Amniotic stem cell (primary cell): Measurements from ENCODE around the gene IL1RN.
"Not testable (repeated sequence)": the region's sequence is repeated elsewhere in the genome, so short reads cannot be mapped to it uniquely, and the experiment has no call there.

Experiments used
- DNase-seq: peaks from one replicate; lab custom pipeline; 2025; lab: John Stamatoyannopoulos, UW

The IL1RN gene, protein sequence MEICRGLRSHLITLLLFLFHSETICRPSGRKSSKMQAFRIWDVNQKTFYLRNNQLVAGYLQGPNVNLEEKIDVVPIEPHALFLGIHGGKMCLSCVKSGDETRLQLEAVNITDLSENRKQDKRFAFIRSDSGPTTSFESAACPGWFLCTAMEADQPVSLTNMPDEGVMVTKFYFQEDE

DNA sequence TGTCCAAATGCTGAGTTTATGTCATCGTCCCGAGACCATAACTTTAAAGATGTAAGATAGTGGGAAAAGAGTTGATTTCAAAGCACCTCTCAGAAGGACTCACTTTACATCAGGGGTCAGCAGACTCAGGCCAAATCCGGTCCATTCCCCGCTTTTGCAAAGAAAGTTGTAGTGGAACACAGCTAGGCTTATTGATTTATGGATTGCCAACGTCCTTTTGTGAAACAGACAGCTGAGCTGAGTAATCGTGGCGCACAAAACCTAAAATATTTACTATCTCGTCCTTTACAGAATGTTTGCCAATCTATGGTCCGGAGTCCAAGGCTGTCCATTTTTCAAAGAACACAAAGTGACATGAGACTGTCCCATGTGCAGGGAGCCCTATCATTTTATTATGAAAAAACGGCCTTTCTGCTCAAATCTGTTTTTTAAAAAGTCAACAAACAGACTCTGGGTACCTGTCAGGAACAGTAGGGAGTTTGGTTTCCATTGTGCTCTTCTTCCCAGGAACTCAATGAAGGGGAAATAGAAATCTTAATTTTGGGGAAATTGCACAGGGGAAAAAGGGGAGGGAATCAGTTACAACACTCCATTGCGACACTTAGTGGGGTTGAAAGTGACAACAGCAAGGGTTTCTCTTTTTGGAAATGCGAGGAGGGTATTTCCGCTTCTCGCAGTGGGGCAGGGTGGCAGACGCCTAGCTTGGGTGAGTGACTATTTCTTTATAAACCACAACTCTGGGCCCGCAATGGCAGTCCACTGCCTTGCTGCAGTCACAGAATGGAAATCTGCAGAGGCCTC, at the start of gene IL1RN:
Gene IL1RN (plus strand): TSS at position 754 of the 801 bp plus-strand sequence. CDS start 27 bp downstream, at position 781.
- DNase-seq, result no peak

DNA sequence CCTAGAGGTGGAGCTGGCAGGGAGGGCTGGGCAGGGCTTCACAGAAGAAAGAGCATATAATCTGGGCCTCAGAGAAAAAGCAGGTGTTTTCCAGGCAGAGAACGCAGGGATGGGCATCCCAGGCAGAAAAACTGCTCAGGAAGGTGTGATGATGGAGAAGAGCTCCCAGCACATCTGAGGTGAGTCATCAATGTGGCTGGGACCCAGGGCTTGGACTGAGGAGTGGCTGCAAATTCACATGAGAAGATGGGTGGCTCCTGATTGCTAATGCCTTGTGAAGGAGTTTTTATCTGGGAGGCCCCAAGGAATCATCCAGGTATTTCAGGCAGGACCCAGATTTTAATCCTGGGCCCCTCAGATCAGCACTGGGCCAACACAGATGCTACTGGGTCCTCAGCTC, 49.5 kb upstream of the IL1RN start:
- no peak for DNase-seq

DNA sequence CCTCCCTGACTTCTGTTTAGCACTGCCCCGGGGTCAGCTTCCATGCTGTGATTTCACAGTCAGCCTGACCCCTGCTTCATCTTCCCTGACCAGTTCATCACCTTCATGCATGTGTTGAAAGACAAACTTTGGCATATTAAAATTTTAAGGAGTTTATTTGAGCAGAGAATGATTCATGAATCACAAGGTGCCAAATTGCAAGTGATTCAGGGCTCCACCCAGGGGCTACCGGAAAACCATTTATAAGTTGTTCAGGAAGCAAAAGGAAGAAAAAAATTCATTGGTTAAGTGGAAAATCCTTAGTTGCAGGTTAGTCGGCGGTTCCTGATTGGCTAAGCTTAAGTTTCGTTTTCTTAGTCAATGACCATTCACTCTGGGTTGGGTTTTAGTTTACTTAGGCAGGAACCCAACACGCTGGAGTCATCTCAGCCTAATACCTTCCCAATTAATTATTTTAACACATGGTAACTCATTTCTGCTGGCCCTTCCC, 49.0 kb upstream of the IL1RN start:
- no peak for DNase-seq

DNA sequence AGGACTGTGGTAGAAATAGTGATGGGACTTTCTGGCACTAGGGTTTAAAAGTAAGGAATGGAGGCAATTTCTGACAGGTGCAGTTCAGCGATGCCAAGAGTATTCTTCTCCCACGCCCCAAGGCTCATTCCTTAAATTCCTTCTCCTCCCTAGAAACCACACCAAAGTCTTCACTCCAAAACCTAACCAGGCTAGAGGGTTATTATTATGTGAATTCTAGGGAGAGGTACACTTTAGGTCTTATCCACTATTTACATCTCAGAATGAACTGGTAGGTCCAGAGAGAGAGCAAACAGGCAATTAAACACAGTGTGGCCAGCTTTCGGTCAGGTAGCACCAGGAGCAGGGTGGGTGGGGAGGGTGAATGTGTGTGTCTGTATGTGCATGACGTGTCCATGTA, 48.3 kb upstream of the IL1RN start:
- DNase-seq, result no peak

DNA sequence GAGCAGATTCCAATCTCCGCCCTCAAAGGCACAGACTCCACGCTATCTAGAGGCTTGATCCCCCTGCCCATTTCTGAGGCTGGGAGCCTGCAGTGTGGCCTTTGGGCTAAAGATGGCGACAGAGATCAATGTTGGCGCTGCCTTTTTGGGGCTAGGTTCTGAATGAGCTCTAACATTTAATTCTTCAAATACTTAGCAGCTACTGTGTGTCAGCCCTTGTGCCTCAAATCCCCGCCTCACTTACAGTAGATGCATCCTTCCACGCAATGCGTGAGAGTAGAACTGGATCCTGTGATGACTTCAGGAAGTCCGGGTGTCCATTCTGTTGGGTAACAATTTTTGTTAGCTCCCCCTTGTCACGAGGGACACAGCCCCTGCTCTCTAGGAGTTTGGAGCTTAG, 47.3 kb upstream of the IL1RN start:
- no peak for DNase-seq

DNA sequence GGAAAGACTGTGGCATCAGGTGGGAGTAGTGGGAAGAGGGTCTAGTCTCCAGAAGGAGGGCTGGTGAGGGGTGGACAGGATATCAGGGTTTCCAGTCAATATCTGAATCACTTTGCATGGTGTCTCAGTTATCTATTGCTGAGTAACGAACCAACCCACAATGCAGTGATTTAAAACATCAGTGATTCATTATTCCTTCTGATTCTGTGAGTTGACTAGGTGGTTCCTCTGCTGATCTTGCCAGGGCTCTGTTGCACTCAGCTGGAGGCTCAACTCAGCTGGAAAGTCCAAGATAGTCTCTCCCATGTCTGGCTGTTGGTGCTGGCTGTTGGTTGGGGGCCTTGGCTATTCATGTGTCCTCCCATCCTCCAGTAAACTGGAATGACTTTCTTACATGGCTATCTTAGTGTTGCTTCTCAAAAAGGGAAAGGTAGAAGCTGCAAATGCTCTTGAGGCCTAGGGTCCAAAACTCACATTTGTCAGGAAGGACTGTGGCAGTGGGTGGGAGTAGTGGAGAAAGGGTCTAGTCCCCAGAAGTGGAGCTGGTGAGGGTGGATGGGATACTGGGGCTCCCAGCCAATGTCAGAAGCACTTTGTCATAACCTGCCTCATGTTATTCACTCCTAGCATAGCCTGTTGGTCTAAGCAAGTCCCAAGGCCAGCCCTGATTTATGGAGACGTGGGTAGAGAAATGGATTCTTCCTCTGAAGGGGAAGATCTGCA, 45.7 kb upstream of the IL1RN start:
- no peak for DNase-seq

DNA sequence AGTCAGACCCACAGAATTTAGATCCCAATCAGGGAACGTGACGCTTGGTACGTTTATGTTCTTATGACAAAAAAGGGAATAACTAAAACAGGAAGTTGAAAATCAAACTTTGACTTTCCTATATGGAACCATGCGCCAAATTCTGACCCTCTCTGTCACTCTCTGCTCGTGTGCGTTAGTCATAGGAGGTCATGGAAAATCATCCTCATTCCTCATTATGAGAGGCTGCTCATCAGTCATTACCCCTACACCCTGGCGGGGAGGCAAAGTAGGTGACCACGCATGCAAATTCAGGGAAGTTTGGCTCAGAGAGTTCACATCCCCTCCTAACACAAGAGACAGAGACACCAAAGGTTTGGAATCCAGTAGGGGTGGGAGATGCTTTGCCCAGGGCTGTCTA, 44.1 kb upstream of the IL1RN start:
- no peak for DNase-seq

DNA sequence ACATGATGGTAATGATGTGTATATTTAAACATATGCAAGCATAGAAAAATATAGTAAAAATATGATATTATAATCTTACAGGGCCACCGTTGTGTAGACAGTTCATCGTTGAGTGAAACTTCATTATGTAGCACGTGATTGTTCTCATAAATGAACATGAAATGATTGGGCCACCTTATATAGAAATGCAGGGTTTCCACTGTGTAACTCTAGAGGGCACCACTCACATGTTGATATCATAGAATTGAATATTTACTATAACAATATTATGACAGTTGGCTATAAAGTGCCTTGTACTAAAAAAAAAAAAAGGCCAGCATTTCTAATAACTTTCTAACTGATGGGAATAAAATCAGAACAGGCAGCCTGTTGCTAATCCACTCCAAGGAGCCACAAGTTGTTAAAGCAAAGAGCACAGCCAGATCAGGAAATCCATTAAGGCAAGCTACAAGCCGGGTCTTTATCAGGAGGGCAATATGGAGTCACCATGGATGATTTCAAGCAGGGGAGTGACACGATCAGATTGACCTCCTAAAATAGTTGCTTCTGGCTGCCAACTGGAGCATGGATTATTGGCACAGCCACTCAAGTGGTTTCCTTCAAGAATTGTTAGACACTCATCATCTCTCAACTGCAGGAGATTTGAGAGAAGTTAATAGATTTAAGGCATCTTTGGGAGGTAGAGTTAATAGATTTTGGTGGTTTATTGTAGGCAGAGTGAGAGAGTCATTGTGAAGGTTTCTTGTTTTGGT, 43.0 kb upstream of the IL1RN start:
- no peak for DNase-seq

DNA sequence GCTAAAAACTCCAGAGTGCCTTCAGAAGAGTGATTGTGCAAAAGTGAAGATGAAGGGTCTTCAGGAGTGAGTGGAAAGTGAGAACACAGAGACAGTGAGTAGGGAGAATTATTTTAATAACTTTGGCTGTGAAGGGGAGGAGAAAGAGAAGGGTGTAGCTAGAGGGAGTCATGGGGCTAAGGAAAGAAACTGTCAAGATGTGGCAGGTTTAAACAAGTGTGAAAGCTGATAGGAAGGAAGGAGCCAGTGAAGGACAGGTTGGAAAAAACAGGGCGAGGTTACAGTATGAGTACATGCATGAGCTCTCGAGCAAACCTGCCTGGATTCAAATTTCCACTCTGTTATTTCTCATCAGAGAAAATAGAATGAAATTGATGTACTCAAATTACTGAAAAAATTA, 41.9 kb upstream of the IL1RN start:
- DNase-seq, result no peak

DNA sequence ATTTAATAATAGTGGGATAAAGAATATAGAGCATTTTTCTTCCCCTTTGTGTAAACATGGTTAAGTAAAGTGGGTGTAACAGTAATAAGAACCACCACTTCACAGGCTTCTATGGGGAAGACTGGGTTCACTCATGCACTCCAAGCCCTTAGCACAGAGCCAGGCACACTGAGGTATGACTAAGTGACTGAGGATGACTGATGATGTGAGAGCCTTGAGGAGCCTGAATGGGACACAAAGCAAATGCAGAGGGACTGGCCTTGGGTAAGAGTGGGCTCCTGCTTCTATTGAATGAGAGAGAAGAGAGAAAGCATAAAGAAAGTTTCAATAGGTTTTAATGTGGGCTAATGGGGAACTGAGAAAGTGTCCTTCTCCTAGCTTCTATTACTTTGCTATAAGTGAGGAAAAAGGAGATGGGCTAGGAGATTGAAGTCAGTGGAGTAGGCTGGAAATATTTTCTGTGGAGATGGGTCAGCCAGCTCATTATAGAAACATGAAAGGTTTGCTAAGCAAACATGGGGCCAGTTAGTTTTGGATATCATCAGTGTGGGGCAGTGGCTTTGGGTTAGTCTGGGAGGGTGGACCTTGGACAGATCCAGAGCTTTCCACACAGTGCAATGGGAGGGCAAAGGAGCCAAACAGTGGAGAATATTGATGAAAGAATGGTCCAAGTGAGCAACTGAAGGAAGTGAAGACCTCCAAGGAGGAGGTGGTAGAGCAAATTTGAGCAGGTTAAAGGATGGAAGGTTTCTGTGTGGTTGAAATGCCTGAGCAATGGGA, 39.0 kb upstream of the IL1RN start:
- no peak for DNase-seq

DNA sequence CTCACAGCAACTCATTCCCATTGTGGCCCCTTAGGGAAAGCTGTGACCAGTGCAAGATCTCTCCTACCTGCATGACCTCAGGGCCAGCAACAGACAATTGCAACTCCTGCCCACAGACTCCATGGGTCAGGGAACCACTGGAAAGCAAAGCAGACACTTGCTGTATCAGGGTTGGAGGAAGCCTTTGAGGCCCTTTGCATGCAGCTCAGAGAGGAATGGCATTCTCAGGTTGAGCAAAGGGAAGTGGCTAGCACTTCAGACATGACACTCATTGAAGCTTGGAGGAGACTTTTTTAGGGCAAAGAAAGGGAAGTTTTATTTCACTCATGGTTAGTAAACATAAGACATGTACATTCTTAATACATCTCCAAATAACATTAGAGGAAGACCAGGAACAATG, 37.5 kb upstream of the IL1RN start:
- no peak for DNase-seq

DNA sequence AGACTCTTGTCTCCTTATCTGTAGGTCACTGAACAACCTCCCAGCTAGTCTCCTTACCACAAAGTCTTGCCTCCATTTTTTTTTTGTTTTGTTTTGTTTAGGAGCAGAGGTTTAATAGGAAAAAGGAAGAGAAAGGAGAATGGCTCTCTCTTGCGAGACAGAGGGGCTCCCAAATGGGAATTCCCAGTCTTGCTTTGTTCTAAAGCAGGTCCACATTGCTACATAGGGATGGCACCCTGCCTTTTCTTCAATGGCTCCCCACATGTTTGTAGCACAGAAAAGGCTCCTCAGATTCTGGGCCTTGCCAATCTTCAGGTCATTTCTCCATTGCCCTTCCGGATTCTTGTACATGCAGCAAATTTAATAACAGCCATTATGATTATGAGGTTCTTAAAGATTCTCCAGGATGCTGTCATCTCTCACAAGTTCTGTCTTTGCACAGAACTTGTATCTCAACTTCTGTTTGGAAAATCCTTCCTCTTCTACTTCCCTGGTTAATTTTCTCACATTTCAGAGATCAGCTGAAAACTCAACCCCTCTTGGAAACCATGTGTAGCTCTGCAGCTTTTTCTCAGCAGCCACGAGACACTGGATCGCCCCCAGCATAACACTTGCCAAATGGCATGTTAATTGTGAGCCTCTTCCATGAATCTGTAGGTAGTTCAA, 36.0 kb upstream of the IL1RN start:
- DNase-seq, result no peak

DNA sequence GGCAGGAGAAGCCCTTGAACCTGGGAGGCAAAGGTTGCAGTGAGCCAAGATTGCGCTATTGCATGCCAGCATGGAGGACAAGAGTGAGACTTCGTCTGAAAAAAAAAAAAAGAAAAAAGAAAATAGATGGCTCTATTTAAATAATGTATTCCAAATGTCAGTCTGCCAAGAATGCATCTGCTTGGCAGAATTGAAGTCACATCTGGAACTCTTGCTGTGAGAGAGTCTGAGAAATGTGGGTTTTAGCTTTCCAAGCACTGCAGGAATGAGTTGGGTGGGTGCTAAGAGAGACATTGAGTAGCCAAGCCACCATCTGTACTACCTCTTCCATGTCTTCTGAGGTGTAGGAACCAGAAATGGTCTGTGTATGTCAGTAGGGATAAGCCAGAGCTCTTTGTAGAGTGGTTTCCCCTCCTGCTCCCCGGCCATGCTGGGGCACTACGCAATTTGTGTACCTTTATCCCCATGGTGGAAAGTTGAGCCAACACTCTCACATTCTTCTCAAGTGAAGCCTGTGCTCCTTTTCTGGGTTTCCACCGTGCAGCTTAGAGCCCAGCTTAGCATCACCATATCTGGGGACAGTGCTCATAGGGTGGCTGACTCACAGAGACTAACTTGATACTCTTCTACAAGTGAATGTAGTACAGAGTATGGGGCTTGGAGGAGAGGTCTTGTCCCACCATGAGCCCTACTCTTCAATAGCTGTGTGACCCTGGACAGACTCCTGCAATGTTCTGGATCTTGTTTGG, 34.4 kb upstream of the IL1RN start:
- no peak for DNase-seq

DNA sequence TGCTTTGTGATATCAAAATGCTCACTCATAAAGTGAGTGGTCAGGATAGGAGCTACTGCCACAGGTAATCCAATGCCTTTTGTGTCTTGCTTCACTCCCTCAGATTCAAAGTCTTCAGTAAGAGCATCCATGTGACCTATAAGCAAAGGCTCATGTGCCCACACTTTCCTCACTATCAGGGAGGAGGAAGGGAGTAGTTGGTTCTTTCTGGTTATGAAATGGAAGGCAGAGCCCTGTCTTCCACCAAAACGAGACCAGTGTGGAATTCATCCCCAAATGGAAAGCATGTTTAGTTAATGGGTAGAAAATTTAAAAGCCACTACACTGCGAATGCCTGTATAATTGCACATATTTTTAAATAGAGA, 33.8 kb upstream of the IL1RN start:
- no peak for DNase-seq

DNA sequence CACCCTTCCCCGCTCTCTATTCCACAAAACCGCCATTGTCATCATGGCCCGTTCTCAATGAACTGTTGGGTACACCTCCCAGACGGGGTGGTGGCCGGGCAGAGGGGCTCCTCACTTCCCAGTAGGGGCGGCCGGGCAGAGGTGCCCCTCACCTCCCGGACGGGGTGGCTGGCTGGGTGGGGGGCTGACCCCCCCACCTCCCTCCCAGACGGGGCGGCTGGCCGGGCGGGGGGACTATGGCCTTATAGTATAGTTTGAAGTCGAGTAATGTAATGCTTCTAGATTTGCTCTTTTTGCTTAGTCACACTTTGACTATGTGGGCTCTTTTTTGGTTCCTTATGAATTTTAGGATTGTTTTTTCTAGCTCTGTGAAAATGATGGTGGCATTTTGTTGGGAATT, 31.1 kb upstream of the IL1RN start:
- DNase-seq, result not testable (repeated sequence)

DNA sequence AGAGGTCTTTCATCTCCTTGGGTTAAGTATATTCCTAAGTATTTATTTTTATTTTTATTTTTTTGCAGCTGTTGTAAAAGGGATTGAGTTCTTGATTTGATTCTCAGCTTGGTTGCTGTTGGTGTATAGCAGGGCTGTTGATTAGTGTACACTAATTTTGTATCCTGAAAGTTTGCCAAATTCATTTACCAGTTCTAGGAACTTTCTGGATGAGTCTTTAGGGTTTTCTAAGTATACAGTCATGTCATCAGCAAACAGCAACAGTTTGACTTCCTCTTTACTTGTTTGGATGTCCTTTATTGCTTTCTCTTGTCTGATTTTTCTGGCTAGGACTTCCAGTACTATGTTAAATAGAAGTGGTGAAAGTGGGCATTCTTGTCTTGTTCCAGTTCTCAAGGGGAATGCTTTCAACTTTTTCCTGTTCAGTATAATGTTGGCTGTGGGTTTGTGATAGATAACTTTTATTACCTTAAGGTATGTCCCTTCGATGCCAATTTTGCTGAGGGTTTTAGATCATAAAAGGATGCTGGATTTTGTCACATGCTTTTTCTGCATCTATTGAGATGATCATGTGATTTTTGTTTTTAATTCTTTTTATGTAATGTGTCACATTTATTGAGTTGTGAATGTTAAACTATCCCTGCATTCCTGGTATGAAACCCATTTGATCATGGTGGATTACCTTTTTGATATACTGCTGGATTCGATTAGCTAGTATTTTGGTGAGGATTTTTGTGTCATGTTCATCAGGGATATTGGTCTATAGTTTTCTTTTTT, 30.4 kb upstream of the IL1RN start:
- DNase-seq, result not testable (repeated sequence)

DNA sequence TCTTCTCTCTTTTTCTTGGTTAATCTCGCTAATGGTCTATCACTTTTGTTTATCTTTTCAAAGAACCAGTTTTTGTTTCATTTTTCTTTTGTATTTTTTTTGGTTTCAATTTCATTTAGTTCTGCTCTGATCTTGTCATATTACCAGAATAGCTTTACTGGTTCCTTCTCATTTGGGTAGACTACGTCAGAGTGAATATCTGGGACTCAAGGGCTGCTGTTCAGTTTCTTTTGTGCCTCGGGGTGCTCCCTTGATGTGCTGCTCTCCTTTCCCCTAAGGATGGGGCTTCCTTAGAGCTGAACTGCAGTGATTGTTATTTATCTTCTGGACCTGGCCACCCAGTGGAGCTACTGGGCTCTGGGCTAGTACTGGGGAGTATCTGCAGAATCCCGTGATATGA, 29.4 kb upstream of the IL1RN start:
- no peak for DNase-seq

DNA sequence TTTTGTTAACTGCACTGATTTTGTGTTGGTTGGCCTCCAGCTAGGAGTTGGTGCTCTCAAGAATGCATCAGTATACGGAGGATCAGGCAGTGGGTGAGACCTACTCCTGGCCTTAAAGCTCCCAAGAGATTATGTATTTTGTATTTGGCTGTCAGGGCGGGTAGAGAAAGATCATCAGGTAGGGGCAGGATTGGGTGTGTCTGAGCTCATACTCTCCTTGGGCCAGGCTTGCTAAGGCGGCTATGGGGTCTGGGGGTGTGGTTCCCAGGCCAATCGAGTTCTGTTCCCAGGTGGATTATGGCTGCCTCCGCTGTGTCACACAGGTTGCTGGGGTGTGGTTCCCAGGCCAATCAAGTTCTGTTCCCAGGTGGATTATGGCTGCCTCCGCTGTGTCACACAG, 28.9 kb upstream of the IL1RN start:
- no peak for DNase-seq

DNA sequence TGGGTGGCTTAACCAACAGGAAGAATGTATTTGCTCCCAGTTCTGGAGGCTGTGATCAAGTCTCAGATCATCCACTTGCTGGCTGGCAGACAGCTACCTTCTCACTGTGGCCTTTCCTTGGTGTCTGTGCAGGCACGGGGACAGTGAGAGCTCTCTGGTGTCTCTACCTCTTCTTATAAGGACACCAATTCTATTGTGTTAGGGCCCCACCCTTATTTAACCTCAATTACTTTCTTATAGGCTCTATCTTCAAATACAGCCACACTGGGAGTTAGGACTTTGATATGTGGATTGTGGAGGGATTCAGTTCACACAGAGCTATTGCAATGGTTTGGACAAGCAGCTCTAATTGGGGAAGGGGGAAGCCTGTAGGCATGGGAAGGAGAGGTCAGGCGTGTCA, 25.3 kb upstream of the IL1RN start:
- DNase-seq, result no peak

DNA sequence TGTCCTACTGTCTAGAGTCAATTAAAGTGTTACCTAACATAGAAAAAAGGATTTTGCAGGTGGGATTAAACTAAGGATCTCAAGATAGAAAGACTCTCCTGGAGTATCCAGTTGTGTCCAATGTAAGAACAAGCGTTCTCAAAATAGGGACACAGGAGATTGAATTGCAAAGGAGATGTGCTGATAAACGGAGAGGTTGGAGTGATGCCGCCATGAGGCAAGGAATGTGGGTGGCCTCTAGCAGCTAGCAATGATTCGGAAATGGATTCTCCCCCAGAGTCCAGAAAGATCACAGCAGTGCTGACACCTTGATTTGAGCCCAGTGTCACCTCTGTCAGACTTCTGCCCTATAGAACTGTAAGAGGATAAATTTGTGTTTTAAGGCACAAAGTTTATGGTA, 24.1 kb upstream of the IL1RN start:
- DNase-seq, result no peak
